GM06990 (cell line): ENCODE measurements around the gene SLC25A25.

ENCODE experiments used
- DNase-seq: peaks from one replicate; pipeline ENCODE4 v3.0.0-alpha.2; 2011; ENCODE audit not compliant: insufficient read length; ENCODE audit errors: extremely low read depth
- H3K27me3 ChIP-seq: replicated peaks from 2 replicates; pipeline ENCODE4 v1.6.0; 2011; ENCODE audit warnings: low read length; ENCODE audit not compliant: control insufficient read depth, insufficient read depth
- H3K36me3 ChIP-seq: 2 replicates; pipeline ENCODE4 v1.5.1; 2011; ENCODE audit warnings: low read length; ENCODE audit not compliant: control insufficient read depth, insufficient read depth
- H3K4me3 ChIP-seq: replicated peaks from 2 replicates; pipeline ENCODE4 v1.5.1; 2011; ENCODE audit warnings: low read depth, mild to moderate bottlenecking, control low read depth, low read length
- TF ChIP-seq, protein P1 (sequence below): IDR thresholded peaks from 2 replicates; pipeline ENCODE4 v1.5.1; 2011; ENCODE audit warnings: low read length, control low read depth, mild to moderate bottlenecking, inconsistent platforms; ENCODE audit not compliant: insufficient read depth, poor library complexity, severe bottlenecking

Gene SLC25A25

DNA sequence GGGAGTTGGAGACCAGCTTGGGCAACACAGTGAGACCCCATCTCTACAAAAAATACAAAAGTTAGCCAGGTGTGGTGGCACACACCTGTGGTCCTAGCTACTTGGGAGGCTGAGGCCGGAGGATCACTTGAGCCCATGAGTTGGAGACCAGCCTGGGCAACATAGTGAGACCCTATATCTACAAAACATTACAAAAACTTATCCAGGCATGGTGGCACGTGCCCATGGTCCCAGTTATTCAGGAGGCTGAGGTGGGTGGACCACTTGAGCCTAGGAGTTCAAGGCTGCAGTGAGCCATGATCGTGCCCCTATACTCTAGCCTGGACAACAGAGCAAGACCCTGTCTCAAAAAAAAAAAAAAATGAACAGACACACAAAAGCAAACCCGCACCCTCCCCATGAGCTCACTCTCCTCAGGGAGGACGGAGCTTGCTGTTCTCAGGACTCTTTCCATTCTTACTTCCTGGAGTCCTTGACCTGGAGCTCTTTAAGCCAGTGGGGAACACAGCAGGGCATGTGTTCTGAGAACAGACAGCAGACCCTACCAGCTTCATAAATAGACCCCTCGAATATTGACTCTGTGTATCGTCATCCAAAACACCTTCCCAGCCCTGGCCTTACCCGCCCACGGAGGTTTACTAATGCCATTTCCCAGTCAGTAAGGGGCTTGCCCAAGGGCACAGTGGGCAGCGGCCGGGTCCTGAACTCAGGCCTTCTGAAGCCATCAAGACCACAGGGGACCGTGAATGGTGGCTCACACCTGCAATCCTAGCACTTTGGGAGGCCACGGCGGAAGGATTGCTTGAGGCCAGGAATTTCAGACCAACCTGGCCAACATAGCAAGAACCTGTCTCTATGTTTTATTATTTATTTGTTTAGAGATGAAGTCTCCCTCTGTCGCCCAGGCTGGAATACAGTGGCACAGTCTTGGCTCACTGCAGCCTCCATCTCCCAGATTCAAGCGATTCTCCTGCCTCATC is 48.4 kb downstream of the SLC25A25 start:
- Histone ChIP-seq H3K4me3 (no peak overlapping the region), H3K36me3 (peaks cover 7% of the 10 kb centered on the region), H3K27me3 (no peaks in the 10 kb centered on the region)
- no peak for DNase-seq
- TF ChIP-seq, protein P1, sequence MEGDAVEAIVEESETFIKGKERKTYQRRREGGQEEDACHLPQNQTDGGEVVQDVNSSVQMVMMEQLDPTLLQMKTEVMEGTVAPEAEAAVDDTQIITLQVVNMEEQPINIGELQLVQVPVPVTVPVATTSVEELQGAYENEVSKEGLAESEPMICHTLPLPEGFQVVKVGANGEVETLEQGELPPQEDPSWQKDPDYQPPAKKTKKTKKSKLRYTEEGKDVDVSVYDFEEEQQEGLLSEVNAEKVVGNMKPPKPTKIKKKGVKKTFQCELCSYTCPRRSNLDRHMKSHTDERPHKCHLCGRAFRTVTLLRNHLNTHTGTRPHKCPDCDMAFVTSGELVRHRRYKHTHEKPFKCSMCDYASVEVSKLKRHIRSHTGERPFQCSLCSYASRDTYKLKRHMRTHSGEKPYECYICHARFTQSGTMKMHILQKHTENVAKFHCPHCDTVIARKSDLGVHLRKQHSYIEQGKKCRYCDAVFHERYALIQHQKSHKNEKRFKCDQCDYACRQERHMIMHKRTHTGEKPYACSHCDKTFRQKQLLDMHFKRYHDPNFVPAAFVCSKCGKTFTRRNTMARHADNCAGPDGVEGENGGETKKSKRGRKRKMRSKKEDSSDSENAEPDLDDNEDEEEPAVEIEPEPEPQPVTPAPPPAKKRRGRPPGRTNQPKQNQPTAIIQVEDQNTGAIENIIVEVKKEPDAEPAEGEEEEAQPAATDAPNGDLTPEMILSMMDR = no peak

DNA sequence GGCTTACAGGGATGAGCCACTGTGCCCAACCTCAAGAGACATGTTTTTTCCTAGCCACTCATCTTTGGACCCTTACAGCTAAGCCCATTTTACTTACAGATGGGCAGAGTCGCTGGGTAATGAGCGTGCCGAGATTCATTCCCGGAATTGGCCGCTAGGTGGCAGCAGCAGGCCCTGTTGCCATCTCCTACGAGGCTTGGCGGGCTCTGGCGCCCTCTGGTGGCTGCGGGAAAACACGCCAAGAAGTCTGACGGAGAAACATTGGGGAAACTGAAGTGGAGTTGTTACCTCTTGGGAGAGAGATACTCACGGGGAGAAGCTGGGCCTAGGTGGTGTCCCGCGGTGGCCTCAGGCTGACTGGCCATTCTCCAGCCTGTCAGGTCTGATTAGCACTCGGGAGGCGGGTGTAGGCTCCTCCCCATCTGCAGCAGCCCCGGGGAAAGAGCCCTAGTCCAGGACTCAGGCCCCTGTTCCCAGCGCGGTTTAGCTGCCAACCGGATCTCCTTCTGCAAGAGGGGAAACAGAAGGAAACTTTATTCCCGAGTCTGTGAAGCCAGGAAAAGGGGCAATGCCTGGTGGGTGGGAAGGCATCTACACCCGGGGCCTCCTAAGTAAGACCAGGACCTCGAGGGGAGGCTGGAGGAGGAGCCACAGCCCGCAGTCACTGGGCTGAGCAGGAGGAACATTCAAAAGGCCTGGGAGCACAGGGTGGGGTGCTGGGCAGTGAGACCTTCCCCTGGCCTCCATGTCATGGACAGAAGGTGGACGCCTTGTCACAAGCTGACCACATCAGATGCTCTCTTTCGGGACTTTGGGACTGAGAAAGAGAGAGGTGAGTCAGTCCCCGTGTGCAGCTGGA is 49.8 kb downstream of the SLC25A25 start:
- DNase-seq = peak; percentile 84
- Histone ChIP-seq H3K4me3 (no peak overlapping the region), H3K27me3 (no peaks in the 10 kb centered on the region), H3K36me3 (peaks cover 16% of the 10 kb centered on the region)
- TF ChIP-seq, protein P1 = peak; percentile 100

DNA sequence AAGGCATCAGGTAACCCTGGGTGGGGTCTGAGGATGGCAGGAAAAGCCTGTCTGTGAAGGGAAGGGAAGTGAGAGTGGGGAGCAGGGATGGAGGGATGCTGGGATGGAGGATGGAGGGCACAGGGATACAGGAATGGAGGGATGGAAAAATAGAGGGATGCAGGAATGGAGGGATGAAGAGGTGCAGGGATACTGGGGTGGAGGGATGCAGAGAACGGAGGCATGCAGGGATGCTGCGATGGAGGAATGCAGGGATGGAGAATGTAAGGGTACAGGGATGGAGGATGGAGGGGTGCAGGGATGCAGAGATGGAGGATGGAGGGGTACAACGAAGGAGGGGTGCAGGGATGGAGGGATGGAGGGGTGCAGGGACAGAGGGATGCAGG is 50.4 kb downstream of the SLC25A25 start:
- Histone ChIP-seq H3K4me3 (no peak overlapping the region), H3K36me3 (peaks cover 17% of the 10 kb centered on the region)

DNA sequence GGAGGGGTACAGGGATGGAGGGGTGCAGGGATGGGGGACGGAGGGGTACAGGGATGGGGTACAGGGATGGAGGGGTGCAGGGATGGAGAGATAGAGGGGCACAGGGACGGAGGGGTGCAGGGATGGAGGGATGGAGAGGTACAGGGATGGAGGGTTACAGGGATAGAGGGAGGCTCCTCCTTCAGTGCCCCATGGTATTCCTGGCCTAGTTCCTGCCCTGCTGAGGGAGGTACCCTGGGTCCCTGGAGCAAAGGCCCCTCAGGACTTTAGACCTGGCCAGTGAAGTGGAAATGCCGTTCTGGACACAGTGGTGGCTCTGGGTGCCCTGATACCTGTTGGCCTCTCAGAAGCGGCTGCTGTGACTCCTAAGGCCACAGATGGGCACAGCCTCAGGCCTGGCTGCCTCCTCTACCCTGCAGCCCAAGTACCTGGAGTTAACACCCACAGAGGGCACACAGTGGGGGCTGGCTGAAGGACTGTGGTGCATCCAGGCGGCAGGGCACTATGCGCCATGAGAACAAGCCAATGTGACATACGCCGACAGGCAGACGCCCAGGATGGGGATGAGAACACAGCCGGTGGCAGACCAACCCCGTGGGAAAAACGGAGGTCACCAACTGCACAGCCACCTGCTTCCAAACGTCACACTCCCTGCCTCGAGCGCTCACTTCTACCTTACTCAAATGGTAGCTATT is 51.1 kb downstream of the SLC25A25 start:
- no peak for DNase-seq
- Histone ChIP-seq H3K36me3 (peaks cover 15% of the 10 kb centered on the region), H3K27me3 (no peaks in the 10 kb centered on the region), H3K4me3 (no peak overlapping the region)
- TF ChIP-seq, protein P1 = no peak

More for the DNA sequence above, 50.4 kb downstream of the SLC25A25 start:
- TF ChIP-seq, protein P1 = no peak
- no peaks in the 10 kb centered on the region for H3K27me3 ChIP-seq
- DNase-seq = no peak

DNA sequence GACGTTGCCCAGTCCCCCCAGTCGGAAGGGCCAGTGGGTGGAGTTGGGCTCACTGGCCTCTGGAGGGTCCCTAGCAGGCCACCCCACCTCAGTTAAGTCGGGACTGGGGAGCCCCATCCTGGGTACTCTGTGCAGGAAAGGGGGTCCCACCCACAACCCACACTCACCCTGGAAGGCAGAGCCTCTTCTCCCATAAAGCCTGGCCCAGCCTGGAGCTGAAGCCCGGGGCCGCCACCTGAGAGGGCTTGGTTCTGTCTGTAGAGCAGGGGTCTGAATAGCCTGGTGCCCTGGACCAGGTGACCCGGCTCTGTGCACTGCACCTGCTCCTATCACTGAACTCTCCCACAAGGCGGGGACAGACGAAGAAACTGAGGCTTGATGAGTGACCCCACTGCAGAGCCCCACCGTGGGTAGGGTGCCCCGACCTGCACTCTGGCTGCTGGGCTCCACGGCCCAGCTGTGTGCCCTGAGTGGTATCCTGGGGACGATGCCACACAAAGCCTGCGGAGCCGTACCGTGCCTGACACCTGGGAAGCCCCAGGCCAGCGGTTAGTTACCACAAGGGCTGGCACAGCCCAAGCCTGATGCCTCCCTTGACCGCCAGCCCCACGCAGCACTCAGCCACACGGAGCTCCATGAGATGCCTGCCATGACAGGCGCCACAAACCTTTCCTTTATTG is 52.2 kb downstream of the SLC25A25 start:
- H3K36me3 ChIP-seq = peaks cover 18% of the 10 kb centered on the region
- TF ChIP-seq, protein P1 = no peak
- no peaks in the 10 kb centered on the region for H3K27me3 ChIP-seq
- no peak for DNase-seq
- H3K4me3 ChIP-seq = no peak overlapping the region
